Suprapubic skin (tissue), 4 donors: Measurements from ENCODE around the gene CETN1. TPM values are rescaled to one million over a fixed set of nuclear protein-coding genes. Genes with fewer than 3 reads are reported as not detected.

ENCODE experiments used
- DNase-seq, 2 donors: peaks; one replicate each; pipeline ENCODE4 v3.0.0-alpha.2; 2019; ENCODE audit warnings: low spot score in 2 of 2
- H3K27ac ChIP-seq: fragments of 200-600 bp; sonication (generic); one replicate; pipeline ENCODE4 v1.5.1; 2019
- H3K27me3 ChIP-seq: fragments of 200-600 bp; sonication (generic); one replicate; pipeline ENCODE4 v1.5.1; 2019
- H3K36me3 ChIP-seq: fragments of 200-600 bp; sonication (generic); one replicate; pipeline ENCODE4 v1.5.1; 2019
- H3K4me1 ChIP-seq: fragments of 200-600 bp; sonication (generic); one replicate; pipeline ENCODE4 v1.5.1; 2019
- H3K4me3 ChIP-seq: fragments of 200-600 bp; sonication (generic); one replicate; pipeline ENCODE4 v1.5.1; 2019; ENCODE audit warnings: mild to moderate bottlenecking
- H3K9me3 ChIP-seq: fragments of 200-600 bp; sonication (generic); one replicate; pipeline ENCODE4 v1.5.1; 2019
- CTCF ChIP-seq, 2 donors: fragments of 200-600 bp in 1 of 2; fragments of 450-650 bp in 1 of 2; sonication (generic) in 1 of 2; IDR thresholded peaks; one replicate each; pipeline ENCODE4 v1.5.1; 2016 to 2019; ENCODE audit warnings: antibody characterized with exemption in 2 of 2, mild to moderate bottlenecking in 1 of 2, moderate library complexity in 1 of 2
- EP300 ChIP-seq: sonication (generic); formaldehyde crosslinking; IDR thresholded peaks from one replicate; pipeline ENCODE4 v1.6.1; 2017; ENCODE audit warnings: antibody characterized with exemption
- POLR2A ChIP-seq, 2 donors: fragments of 450-650 bp; IDR thresholded peaks; one replicate each; pipeline ENCODE4 v1.6.1; 2017; ENCODE audit warnings: antibody characterized with exemption in 2 of 2, mild to moderate bottlenecking in 2 of 2, moderate library complexity in 2 of 2
- POLR2AphosphoS5 ChIP-seq, 3 donors: sonication (generic); formaldehyde crosslinking; IDR thresholded peaks; one replicate each; pipeline ENCODE4 v1.6.1; 2017; ENCODE audit warnings: antibody characterized with exemption in 3 of 3
- WGBS: methylation state at CpG from one replicate; pipeline ENCODE4 v1.1.5; 2018; 5-methylcytosine and 5-hydroxymethylcytosine counted together
- total RNA-seq, 4 donors: library from RNA; depleted of rRNA; stranded (reverse); fragments of >200 nt; gene quantifications; one replicate each; pipeline ENCODE4 v1.1.0, GENCODE V29; 2016

The CETN1 gene
- total RNA-seq, 4 donors from 2014 or later = not detected

- no peak for DNase-seq
- Histone ChIP-seq H3K4me1 (peaks cover 4% of the 10 kb centered on the region), H3K4me3 (no peak overlapping the region), H3K9me3 (no peaks in the 10 kb centered on the region), H3K27ac (no peak overlapping the region), H3K27me3 (no peaks in the 10 kb centered on the region), H3K36me3 (no peaks in the 10 kb centered on the region)
- TF ChIP-seq EP300 (no peak), POLR2AphosphoS5 (IDR thresholded peaks at IDR 0.05) (no peak), CTCF (IDR thresholded peaks at IDR 0.05) (no peak), POLR2A (IDR thresholded peaks at IDR 0.05) (no peak)
- 69% methylated on average over 3 of the region's 3 CpGs for WGBS
Observed at GRCh38 chr18:600107-600506, 19.9 kb downstream of the CETN1 start.

- H3K4me1 ChIP-seq = no peaks in the 10 kb centered on the region
- no peaks in the 10 kb centered on the region for H3K9me3 ChIP-seq
- DNase-seq = no peak
- TF ChIP-seq CTCF (IDR thresholded peaks at IDR 0.05) (no peak), POLR2A (IDR thresholded peaks at IDR 0.05) (no peak), POLR2AphosphoS5 (IDR thresholded peaks at IDR 0.05) (no peak), EP300 (no peak)
- 83% methylated on average over 8 of the region's 8 CpGs for WGBS
- H3K4me3 ChIP-seq = no peak overlapping the region
- H3K27ac ChIP-seq = no peak overlapping the region
- no peaks in the 10 kb centered on the region for H3K27me3 ChIP-seq
- H3K36me3 ChIP-seq = no peaks in the 10 kb centered on the region
Observed at GRCh38 chr18:604771-605170, 24.6 kb downstream of the CETN1 start.

- no peak for DNase-seq
- Histone ChIP-seq H3K9me3 (no peaks in the 10 kb centered on the region), H3K4me1 (no peaks in the 10 kb centered on the region), H3K27ac (no peak overlapping the region), H3K4me3 (no peak overlapping the region), H3K27me3 (no peaks in the 10 kb centered on the region), H3K36me3 (no peaks in the 10 kb centered on the region)
- WGBS = 91% methylated on average over 7 of the region's 7 CpGs
- TF ChIP-seq POLR2A (IDR thresholded peaks at IDR 0.05) (no peak), EP300 (no peak), POLR2AphosphoS5 (IDR thresholded peaks at IDR 0.05) (no peak), CTCF (IDR thresholded peaks at IDR 0.05) (no peak)
Observed at GRCh38 chr18:607930-608329, 27.8 kb downstream of the CETN1 start.

- DNase-seq = no peak
- TF ChIP-seq POLR2A (IDR thresholded peaks at IDR 0.05) (no peak), EP300 (no peak), CTCF (IDR thresholded peaks at IDR 0.05) (no peak), POLR2AphosphoS5 (IDR thresholded peaks at IDR 0.05) (no peak)
- WGBS = 77% methylated on average over 15 of the region's 15 CpGs
- no peak overlapping the region for H3K4me3 ChIP-seq
- no peaks in the 10 kb centered on the region for H3K36me3 ChIP-seq
- no peak overlapping the region for H3K27ac ChIP-seq
- H3K27me3 ChIP-seq = no peaks in the 10 kb centered on the region
- no peaks in the 10 kb centered on the region for H3K4me1 ChIP-seq
- H3K9me3 ChIP-seq = no peaks in the 10 kb centered on the region
Observed at GRCh38 chr18:610214-610928, 30.2 kb downstream of the CETN1 start.

GRCh38 chr18:612156-612555 is 32.0 kb downstream of the CETN1 start:
- Histone ChIP-seq H3K9me3 (no peaks in the 10 kb centered on the region), H3K36me3 (no peaks in the 10 kb centered on the region), H3K4me1 (peaks cover 5% of the 10 kb centered on the region), H3K4me3 (no peak overlapping the region), H3K27me3 (no peaks in the 10 kb centered on the region), H3K27ac (no peak overlapping the region)
- TF ChIP-seq CTCF (IDR thresholded peaks at IDR 0.05) = no peak
- TF ChIP-seq POLR2A (IDR thresholded peaks at IDR 0.05) = no peak
- no peak for TF ChIP-seq EP300
- TF ChIP-seq POLR2AphosphoS5 (IDR thresholded peaks at IDR 0.05) = no peak
- DNase-seq = no peak
- WGBS = 95% methylated on average over 7 of the region's 7 CpGs
